ENCODE data around the gene XYLT1. TPM values are rescaled to one million over a fixed set of nuclear protein-coding genes. Genes with fewer than 3 reads are reported as not detected.

Gene XYLT1
- total and polyA plus RNA-seq, 10 of the 15 experiments (the other 5 are each of a cell fraction or from before 2014, with no cell fraction given), result 0.88 to 14.8 (median 5.8) TPM

- TF ChIP-seq BCLAF1 (IDR thresholded peaks at IDR 0.05), result no peak
- peak; percentile 79 for TF ChIP-seq ATF7 (IDR thresholded peaks at IDR 0.05; ENCODE audit: low read depth)
- TF ChIP-seq FOXK2 (IDR thresholded peaks at IDR 0.05), result peak; percentile 69; the same call in 1 of the 2 replicates
- TF ChIP-seq USF1 (IDR thresholded peaks at IDR 0.05; ENCODE audit: borderline replicate concordance, extremely low read length, insufficient read depth, low read depth, low read length), result no peak
- TF ChIP-seq BMI1 (IDR thresholded peaks at IDR 0.05; ENCODE audit: borderline replicate concordance), result peak; percentile 13; the same call in 1 of the 2 replicates
- TF ChIP-seq MLLT1 (IDR thresholded peaks at IDR 0.05), result peak; percentile 42; the same call in 1 of the 2 replicates
- no peak for TF ChIP-seq PAX8 (IDR thresholded peaks at IDR 0.05)
- no peak for TF ChIP-seq NFYB (IDR thresholded peaks at IDR 0.05; ENCODE audit: insufficient read depth, low read depth, low read length)
- no peak; the same call in 1 of the 2 replicates for TF ChIP-seq JUNB (IDR thresholded peaks at IDR 0.05)
- no peak for TF ChIP-seq POLR2AphosphoS5 (IDR thresholded peaks at IDR 0.05; ENCODE audit: low read length)
- no peak for TF ChIP-seq ZZZ3 (IDR thresholded peaks at IDR 0.05; ENCODE audit: control insufficient read depth, insufficient read length, low read depth)
- no peak for TF ChIP-seq CEBPB (IDR thresholded peaks at IDR 0.05; ENCODE audit: borderline replicate concordance in 1 of 2, low read depth in 2 of 2, low read length in 2 of 2)
- peak; percentile 47; the same call in 1 of the 2 replicates for TF ChIP-seq CREB1 (IDR thresholded peaks at IDR 0.05; ENCODE audit: low read depth)
- TF ChIP-seq NFYA (IDR thresholded peaks at IDR 0.05; ENCODE audit: borderline replicate concordance, low read depth, low read length), result no peak
- TF ChIP-seq ATF3 (IDR thresholded peaks at IDR 0.05; ENCODE audit: borderline replicate concordance, extremely low read depth, low read depth, low read length), result no peak
- no peak for TF ChIP-seq WRNIP1 (IDR thresholded peaks at IDR 0.05; ENCODE audit: borderline replicate concordance, low read depth, low read length)
- TF ChIP-seq CTCF (IDR thresholded peaks at IDR 0.05 in 2 of 3, conservative IDR thresholded peaks at IDR 0.05 in 1 of 3; ENCODE audit: control insufficient read depth in 2 of 3, extremely low read depth in 1 of 3, insufficient read depth in 1 of 3, low read depth in 3 of 3, low read length in 3 of 3), result no peak
- TF ChIP-seq IRF5 (IDR thresholded peaks at IDR 0.05; ENCODE audit: borderline replicate concordance), result no peak
Measured at GRCh38 chr16:17377360-17378324, 93.1 kb downstream of the XYLT1 start (continued).

Data from GM12878 (cell line).